BJ (cell line): ENCODE measurements around the gene TSPAN6. TPM values are rescaled to one million over a fixed set of nuclear protein-coding genes. Genes with fewer than 3 reads are reported as not detected.

Source experiments
- CTCF ChIA-PET: fragments of 350-600 bp; formaldehyde crosslinking; extraction: SDS; loops from one replicate; lab custom pipeline; 2021; ENCODE audit warnings: antibody characterized with exemption, inconsistent platforms; lab: Yijun Ruan, JAX
- POLR2A ChIA-PET: fragments of 300-600 bp; sonication (Branson Sonifier 250); formaldehyde crosslinking; extraction: SDS; loops from one replicate; lab custom pipeline; 2021; ENCODE audit warnings: antibody characterized with exemption; lab: Charles Lee
- DNase-seq: peaks from one replicate; pipeline ENCODE4 v3.0.0-alpha.2; 2011; ENCODE audit warnings: low read depth
- H3K27me3 ChIP-seq: 2 replicates; pipeline ENCODE4 v1.6.0; 2011; ENCODE audit warnings: low read length; ENCODE audit not compliant: control insufficient read depth, insufficient read depth
- H3K36me3 ChIP-seq: 2 replicates; pipeline ENCODE4 v1.5.1; 2011; ENCODE audit warnings: low read length; ENCODE audit not compliant: control insufficient read depth, insufficient read depth
- H3K4me3 ChIP-seq: 2 replicates; pipeline ENCODE4 v1.5.1; 2011; ENCODE audit warnings: low read depth, mild to moderate bottlenecking, control low read depth, low read length
- polyA plus RNA-seq: library from polyadenylated mRNA; depleted of rRNA; stranded (reverse); fragments of >200 nt; gene quantifications from 2 replicates; pipeline ENCODE4 v1.2.3, GENCODE V29; 2011
- TF ChIP-seq, protein P1 (sequence below): IDR thresholded peaks from 2 replicates; pipeline ENCODE4 v1.5.1; 2011; ENCODE audit warnings: low read depth, mild to moderate bottlenecking, control low read depth, inconsistent platforms, low read length, moderate library complexity; ENCODE audit not compliant: insufficient read depth

TSPAN6 gene
- polyA plus RNA-seq, 1 experiment, result 8.8 TPM

- no peak overlapping the region for H3K4me3 ChIP-seq
- no peaks in the 10 kb centered on the region for H3K36me3 ChIP-seq
- peak; percentile 70 for DNase-seq
- POLR2A ChIA-PET, result interaction anchor here (1.4 kb wide), 1 partner anchor 12 kb away, joined by 9 read pairs; the partner anchor contains the start of gene TSPAN6
- TF ChIP-seq, protein P1, sequence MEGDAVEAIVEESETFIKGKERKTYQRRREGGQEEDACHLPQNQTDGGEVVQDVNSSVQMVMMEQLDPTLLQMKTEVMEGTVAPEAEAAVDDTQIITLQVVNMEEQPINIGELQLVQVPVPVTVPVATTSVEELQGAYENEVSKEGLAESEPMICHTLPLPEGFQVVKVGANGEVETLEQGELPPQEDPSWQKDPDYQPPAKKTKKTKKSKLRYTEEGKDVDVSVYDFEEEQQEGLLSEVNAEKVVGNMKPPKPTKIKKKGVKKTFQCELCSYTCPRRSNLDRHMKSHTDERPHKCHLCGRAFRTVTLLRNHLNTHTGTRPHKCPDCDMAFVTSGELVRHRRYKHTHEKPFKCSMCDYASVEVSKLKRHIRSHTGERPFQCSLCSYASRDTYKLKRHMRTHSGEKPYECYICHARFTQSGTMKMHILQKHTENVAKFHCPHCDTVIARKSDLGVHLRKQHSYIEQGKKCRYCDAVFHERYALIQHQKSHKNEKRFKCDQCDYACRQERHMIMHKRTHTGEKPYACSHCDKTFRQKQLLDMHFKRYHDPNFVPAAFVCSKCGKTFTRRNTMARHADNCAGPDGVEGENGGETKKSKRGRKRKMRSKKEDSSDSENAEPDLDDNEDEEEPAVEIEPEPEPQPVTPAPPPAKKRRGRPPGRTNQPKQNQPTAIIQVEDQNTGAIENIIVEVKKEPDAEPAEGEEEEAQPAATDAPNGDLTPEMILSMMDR, result no peak
- CTCF ChIA-PET, result interaction anchor here (1.2 to 2.1 kb wide), 6 partner anchors 12 to 137 kb away, joined by 3 to 9 read pairs (median 4); partner anchors contain the start of gene TSPAN6
- no peaks in the 10 kb centered on the region for H3K27me3 ChIP-seq
Measured at GRCh38 chrX:100648458-100649417, 12.1 kb upstream of the TSPAN6 start.

GRCh38 chrX:100647739-100648138, 11.1 kb upstream of the TSPAN6 start:
- TF ChIP-seq, protein P1, result no peak
- H3K36me3 ChIP-seq, result no peaks in the 10 kb centered on the region
- no peak for DNase-seq
- no peak overlapping the region for H3K4me3 ChIP-seq
- H3K27me3 ChIP-seq, result no peaks in the 10 kb centered on the region
- CTCF ChIA-PET, result interaction anchor here (1.2 to 2.3 kb wide), 4 partner anchors 9 to 136 kb away, joined by 3 to 8 read pairs (median 4); no protein-coding TSS in a partner anchor
- POLR2A ChIA-PET, result no interaction called here

DNA sequence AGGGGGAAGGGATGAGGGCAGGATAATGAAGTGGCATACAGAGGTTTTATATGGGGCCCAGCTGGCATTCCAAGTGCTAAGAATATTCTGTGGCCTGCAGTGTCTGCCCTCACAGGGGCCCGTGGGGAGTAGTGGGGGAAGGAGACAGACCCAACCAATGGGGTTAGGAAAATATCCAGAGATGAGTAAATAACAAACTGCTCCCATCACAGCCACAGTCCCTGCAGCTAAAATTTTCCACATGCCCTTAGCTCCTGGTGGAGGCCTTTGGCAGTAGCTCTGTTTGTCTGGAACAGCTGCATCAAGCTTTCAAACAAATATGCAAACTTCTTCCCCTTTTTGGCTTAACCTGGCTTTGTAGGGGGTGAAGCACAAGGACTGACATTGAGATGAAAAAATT, 10.5 kb upstream of the TSPAN6 start:
- no peaks in the 10 kb centered on the region for H3K36me3 ChIP-seq
- no peak for DNase-seq
- POLR2A ChIA-PET, result no interaction called here
- CTCF ChIA-PET, result interaction anchor here (1.1 to 2.3 kb wide), 5 partner anchors 8 to 135 kb away, joined by 3 to 8 read pairs (median 4); no protein-coding TSS in a partner anchor
- TF ChIP-seq, protein P1, result peak; percentile 10; the same call in 1 of the 2 replicates
- H3K4me3 ChIP-seq, result no peak overlapping the region
- H3K27me3 ChIP-seq, result no peaks in the 10 kb centered on the region

GRCh38 chrX:100645106-100645505, 8.5 kb upstream of the TSPAN6 start:
- Histone ChIP-seq H3K4me3 (peak overlapping the region; percentile 45), H3K36me3 (no peaks in the 10 kb centered on the region), H3K27me3 (no peaks in the 10 kb centered on the region)
- ChIA-PET POLR2A (no interaction called here), CTCF (no interaction called here)
- TF ChIP-seq, protein P1, result no peak
- DNase-seq, result no peak
